Loucy (cell line): ENCODE data around the gene POLR3B.

Experiments used
- H2AFZ ChIP-seq: fragments of 200-600 bp; sonication (generic); 2 replicates; pipeline ENCODE4 v1.6.0; 2016; ENCODE audit warnings: antibody characterized with exemption, mild to moderate bottlenecking, low read length, moderate library complexity
- H3F3A ChIP-seq: fragments of 200-600 bp; 2 replicates; pipeline ENCODE4 v1.6.0; 2016; ENCODE audit warnings: antibody characterized with exemption, low read depth, mild to moderate bottlenecking
- H3K27me3 ChIP-seq: fragments of 200-600 bp; sonication (generic); 2 replicates; pipeline ENCODE4 v1.6.1; 2014; ENCODE audit warnings: low read length, mild to moderate bottlenecking; ENCODE audit not compliant: insufficient read depth, poor library complexity, severe bottlenecking
- H3K36me3 ChIP-seq: fragments of 200-600 bp; sonication (generic); 2 replicates; pipeline ENCODE4 v1.6.1; 2016; ENCODE audit warnings: low read length; ENCODE audit not compliant: insufficient read depth
- H3K4me1 ChIP-seq: fragments of 200-600 bp; sonication (generic); 2 replicates; pipeline ENCODE4 v1.5.1; 2014; ENCODE audit warnings: low read length, mild to moderate bottlenecking; ENCODE audit not compliant: insufficient read depth, poor library complexity, severe bottlenecking
- H3K4me2 ChIP-seq: fragments of 200-600 bp; sonication (generic); 2 replicates; pipeline ENCODE4 v1.6.0; 2014; ENCODE audit warnings: antibody characterized with exemption, low read length, low read depth, mild to moderate bottlenecking; ENCODE audit not compliant: poor library complexity, severe bottlenecking
- H3K4me3 ChIP-seq: fragments of 200-600 bp; sonication (generic); 2 replicates; pipeline ENCODE4 v1.5.1; 2014; ENCODE audit warnings: low read length, mild to moderate bottlenecking, mixed read lengths; ENCODE audit not compliant: poor library complexity, severe bottlenecking
- H3K79me2 ChIP-seq: fragments of 200-600 bp; sonication (generic); 2 replicates; pipeline ENCODE4 v1.6.1; 2014; ENCODE audit warnings: low read length; ENCODE audit not compliant: insufficient read depth
- H3K9ac ChIP-seq: fragments of 200-600 bp; sonication (generic); 2 replicates; pipeline ENCODE4 v1.6.0; 2014; ENCODE audit warnings: mild to moderate bottlenecking, low read depth, low read length, moderate library complexity; ENCODE audit not compliant: poor library complexity, severe bottlenecking
- H3K9me2 ChIP-seq: fragments of 200-600 bp; sonication (generic); replicated peaks from 2 replicates; pipeline ENCODE4 v1.6.1; 2016; ENCODE audit warnings: low read depth, low read length, mixed read lengths
- H3K9me3 ChIP-seq: fragments of 200-600 bp; sonication (generic); 2 replicates; pipeline ENCODE4 v1.6.1; 2014; ENCODE audit warnings: mild to moderate bottlenecking, antibody characterized with exemption, low read length, low read depth; ENCODE audit not compliant: insufficient read depth
- H4K20me1 ChIP-seq: fragments of 200-600 bp; sonication (generic); 2 replicates; pipeline ENCODE4 v1.6.0; 2014; ENCODE audit warnings: antibody characterized with exemption, low read length, mild to moderate bottlenecking; ENCODE audit not compliant: insufficient read depth, poor library complexity, severe bottlenecking
- EZH2phosphoT487 ChIP-seq: fragments of 200-600 bp; IDR thresholded peaks from 2 replicates; pipeline ENCODE4 v1.6.1; 2018; ENCODE audit warnings: antibody characterized with exemption, mild to moderate bottlenecking, moderate library complexity, borderline replicate concordance
- TF ChIP-seq, protein P1 (sequence below): fragments of 200-600 bp; sonication (generic); conservative IDR thresholded peaks from 2 replicates; pipeline ENCODE4 v1.5.1; 2014; ENCODE audit warnings: mild to moderate bottlenecking, antibody characterized with exemption, low read length

The POLR3B gene

DNA sequence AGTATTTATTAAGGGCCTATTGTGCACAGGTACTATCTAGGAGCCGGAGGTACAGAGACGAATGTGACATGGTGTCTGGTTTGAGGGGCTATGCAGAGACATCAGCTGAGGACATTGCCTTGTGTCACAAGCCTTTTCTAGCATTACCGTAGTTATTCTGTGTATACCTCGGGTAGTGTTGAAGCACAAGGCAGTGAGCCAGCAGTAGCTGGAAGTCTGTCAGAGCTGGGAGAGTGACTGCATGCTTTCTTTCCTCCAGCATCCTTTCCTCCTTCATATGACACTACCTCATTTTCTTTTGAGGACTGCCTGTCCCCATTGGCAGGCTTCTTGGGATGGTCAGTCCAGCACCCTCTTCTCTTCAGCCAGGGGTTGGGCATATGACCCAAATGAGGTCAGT is 77.0 kb downstream of the POLR3B start:
- no peaks in the 10 kb centered on the region for H3K9me3 ChIP-seq
- H2AFZ ChIP-seq = no peak overlapping the region
- H4K20me1 ChIP-seq = no peaks in the 10 kb centered on the region
- no peaks in the 10 kb centered on the region for H3K79me2 ChIP-seq
- H3K9me2 ChIP-seq = no peaks in the 10 kb centered on the region
- no peak for TF ChIP-seq EZH2phosphoT487
- TF ChIP-seq, protein P1, sequence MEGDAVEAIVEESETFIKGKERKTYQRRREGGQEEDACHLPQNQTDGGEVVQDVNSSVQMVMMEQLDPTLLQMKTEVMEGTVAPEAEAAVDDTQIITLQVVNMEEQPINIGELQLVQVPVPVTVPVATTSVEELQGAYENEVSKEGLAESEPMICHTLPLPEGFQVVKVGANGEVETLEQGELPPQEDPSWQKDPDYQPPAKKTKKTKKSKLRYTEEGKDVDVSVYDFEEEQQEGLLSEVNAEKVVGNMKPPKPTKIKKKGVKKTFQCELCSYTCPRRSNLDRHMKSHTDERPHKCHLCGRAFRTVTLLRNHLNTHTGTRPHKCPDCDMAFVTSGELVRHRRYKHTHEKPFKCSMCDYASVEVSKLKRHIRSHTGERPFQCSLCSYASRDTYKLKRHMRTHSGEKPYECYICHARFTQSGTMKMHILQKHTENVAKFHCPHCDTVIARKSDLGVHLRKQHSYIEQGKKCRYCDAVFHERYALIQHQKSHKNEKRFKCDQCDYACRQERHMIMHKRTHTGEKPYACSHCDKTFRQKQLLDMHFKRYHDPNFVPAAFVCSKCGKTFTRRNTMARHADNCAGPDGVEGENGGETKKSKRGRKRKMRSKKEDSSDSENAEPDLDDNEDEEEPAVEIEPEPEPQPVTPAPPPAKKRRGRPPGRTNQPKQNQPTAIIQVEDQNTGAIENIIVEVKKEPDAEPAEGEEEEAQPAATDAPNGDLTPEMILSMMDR = no peak
- peaks cover 45% of the 10 kb centered on the region; the same call in 1 of the 2 replicates for H3K36me3 ChIP-seq
- H3K27me3 ChIP-seq = no peaks in the 10 kb centered on the region
- no peaks in the 10 kb centered on the region for H3F3A ChIP-seq
- H3K4me2 ChIP-seq = no peak overlapping the region
- H3K9ac ChIP-seq = no peak overlapping the region
- H3K4me3 ChIP-seq = no peak overlapping the region
- no peaks in the 10 kb centered on the region for H3K4me1 ChIP-seq

DNA sequence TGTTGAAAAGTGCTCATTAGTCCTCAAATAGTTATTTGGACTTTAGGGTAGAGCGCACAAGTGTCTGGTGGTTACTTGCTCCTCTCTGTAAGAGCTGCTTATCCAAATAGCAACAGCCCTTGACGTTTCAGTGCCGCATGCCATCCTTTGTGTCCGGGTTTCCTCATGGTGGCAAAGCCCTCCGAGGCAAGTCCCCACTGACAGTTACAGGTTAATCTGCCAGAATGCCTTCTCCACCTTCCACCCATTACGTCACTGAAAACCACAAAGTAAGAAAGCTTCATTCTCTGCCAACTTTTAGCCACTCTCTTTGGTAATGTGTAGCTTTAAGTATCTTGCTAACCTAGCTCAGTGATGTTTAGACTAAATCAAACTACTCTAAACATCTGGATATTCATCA is 78.6 kb downstream of the POLR3B start:
- Histone ChIP-seq H3F3A (no peaks in the 10 kb centered on the region), H3K79me2 (no peaks in the 10 kb centered on the region), H3K36me3 (peaks cover 44% of the 10 kb centered on the region; the same call in 1 of the 2 replicates), H4K20me1 (no peaks in the 10 kb centered on the region), H3K9me3 (no peaks in the 10 kb centered on the region), H2AFZ (no peak overlapping the region), H3K4me1 (no peaks in the 10 kb centered on the region), H3K4me3 (no peak overlapping the region), H3K4me2 (no peak overlapping the region), H3K27me3 (no peaks in the 10 kb centered on the region), H3K9ac (no peak overlapping the region), H3K9me2 (no peaks in the 10 kb centered on the region)
- TF ChIP-seq, protein P1 = no peak
- TF ChIP-seq EZH2phosphoT487 = no peak

DNA sequence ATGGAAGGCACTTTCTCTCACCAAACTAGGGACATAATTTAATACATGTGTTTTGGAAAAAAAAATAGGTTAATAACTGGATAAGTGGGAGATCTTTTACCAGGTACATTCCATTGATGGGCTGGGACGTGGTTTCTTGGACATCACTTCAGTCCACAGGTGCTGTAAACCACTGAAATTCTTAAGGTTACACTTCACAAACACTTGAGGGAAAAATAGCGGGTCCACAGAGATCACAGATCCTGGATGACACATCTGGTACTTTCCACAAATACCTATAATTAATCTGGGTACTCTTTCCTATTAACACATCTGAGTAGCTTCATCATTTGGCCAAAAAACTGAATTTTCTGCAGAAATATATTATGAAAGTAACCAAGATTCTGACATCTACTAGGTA is 85.0 kb downstream of the POLR3B start:
- H2AFZ ChIP-seq = no peak overlapping the region

More for the DNA sequence above, 85.0 kb downstream of the POLR3B start:
- Histone ChIP-seq H3K79me2 (no peaks in the 10 kb centered on the region), H3K4me2 (no peak overlapping the region), H4K20me1 (no peaks in the 10 kb centered on the region), H3K4me3 (no peak overlapping the region), H3K4me1 (no peaks in the 10 kb centered on the region), H3K9me2 (no peaks in the 10 kb centered on the region), H3F3A (no peaks in the 10 kb centered on the region), H3K36me3 (peaks cover 18% of the 10 kb centered on the region; the same call in 1 of the 2 replicates), H3K9ac (no peak overlapping the region), H3K9me3 (no peaks in the 10 kb centered on the region), H3K27me3 (no peaks in the 10 kb centered on the region)
- TF ChIP-seq, protein P1 = no peak
- no peak for TF ChIP-seq EZH2phosphoT487
